Measurements from ENCODE around the gene ENOX1.

DNA sequence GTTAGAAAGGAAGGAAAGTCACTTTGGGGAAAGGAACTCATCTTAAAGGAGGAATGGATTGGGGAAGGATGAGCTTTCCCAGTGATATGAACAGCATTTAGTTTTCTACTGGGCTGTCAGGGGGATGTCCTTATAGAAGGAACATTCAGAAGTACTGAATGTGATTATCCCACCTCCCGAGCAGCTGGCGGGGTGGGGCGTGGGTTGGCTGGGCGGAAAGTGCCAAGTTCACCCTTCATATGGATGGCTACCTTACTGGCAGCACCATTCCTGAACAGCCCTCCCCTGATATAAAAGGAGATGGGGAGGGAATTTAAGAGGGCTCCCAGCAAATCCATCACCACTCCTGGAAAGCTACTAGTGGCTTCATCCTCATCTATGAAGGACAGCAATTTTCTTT lies 572.6 kb downstream of the ENOX1 start:
- TF ChIP-seq, protein P1, sequence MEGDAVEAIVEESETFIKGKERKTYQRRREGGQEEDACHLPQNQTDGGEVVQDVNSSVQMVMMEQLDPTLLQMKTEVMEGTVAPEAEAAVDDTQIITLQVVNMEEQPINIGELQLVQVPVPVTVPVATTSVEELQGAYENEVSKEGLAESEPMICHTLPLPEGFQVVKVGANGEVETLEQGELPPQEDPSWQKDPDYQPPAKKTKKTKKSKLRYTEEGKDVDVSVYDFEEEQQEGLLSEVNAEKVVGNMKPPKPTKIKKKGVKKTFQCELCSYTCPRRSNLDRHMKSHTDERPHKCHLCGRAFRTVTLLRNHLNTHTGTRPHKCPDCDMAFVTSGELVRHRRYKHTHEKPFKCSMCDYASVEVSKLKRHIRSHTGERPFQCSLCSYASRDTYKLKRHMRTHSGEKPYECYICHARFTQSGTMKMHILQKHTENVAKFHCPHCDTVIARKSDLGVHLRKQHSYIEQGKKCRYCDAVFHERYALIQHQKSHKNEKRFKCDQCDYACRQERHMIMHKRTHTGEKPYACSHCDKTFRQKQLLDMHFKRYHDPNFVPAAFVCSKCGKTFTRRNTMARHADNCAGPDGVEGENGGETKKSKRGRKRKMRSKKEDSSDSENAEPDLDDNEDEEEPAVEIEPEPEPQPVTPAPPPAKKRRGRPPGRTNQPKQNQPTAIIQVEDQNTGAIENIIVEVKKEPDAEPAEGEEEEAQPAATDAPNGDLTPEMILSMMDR (IDR thresholded peaks at IDR 0.05), result no peak
- TF ChIP-seq POLR2A (IDR thresholded peaks at IDR 0.05), result no peak
